HG03039 (cell line): ENCODE data around the gene SPATS2L.

Experiments
- ATAC-seq: cut with Tn5 transposase; IDR thresholded peaks from one replicate; pipeline ENCODE4 v1.9.1; 2021; ENCODE audit warnings: mild to moderate bottlenecking, moderate library complexity; ENCODE audit not compliant: unreplicated experiment

SPATS2L gene

GRCh38 chr2:200455958-200456421 lies 149.5 kb downstream of the SPATS2L start:
- ATAC-seq, result peak; percentile 29

DNA sequence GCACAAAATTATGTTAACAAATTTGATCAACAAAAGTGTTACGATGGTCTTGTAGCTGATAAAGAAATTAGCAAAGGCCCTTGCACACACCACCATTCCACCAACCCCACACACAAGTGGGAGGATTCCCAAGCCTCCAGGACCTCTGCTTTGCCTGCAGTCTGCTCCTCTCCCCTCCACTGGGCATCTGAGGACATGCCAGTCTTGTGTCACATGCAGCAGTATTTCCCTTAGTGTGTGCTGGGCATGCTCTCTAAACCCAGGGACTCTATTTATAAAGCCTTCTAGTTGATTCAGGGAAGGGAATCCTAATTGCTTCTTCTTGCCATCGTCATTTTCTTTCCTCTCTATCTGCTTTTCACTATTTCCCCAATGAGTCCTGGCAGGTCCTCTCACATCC lies 150.1 kb downstream of the SPATS2L start:
- no peak for ATAC-seq

DNA sequence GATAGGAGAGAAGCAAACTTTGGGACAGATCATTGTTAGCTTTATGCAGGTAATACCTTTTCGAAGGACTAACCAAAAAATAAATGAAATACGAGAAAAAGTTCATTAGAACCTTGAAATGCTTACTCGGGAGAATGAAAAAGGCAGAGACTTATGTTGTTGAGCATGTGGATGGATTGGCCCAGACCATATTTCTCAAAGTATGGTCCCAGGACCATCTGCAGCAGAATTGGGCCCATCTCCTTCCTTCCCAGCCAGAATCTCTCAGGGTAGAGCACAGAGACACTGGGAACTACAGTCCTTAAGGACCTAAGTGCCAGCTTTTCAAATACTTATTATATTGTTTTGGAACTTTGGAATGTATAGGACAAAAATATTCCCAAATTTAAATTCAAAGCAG lies 152.6 kb downstream of the SPATS2L start:
- ATAC-seq, result no peak

DNA sequence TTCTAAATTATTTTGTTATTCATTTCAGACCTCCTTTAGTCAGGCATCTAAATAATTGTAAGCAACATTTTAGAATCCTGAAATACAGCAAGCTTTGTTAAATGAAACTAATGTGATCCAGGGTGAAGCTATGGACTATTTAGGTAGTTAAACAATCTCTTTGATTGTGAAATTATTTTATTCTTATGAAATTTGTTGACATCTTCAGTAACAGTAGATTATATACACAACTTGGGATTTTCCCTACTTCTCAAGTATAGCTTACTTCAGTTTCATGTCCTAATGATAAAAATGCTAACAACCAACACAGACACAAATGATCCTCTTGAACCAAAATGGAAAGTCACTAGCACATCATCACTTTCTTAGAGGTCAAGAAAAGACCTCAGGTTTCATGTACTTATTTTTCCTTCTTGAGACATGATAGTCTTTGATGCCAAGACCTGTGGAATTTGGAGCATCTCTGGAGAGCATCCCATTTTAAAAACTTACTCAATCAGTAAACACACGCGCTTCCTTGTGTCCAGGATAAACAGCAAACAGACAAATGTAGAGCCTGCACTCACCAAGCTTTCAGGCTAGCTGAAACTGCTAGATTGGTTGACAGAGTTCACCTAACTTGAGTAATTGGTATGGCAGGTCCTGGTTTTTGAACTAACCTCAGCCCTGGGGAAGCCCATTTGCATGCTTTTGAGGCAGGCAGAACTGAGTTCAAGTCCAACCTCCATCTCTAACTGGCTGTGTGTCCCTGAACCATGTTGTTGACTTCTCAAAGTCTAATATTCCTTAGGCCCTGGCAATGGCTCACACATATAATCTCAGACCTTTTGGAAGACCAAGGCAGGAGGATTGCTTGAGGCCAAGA lies 155.6 kb downstream of the SPATS2L start:
- ATAC-seq, result no peak

GRCh38 chr2:200463452-200463851 lies 157.0 kb downstream of the SPATS2L start:
- no peak for ATAC-seq

DNA sequence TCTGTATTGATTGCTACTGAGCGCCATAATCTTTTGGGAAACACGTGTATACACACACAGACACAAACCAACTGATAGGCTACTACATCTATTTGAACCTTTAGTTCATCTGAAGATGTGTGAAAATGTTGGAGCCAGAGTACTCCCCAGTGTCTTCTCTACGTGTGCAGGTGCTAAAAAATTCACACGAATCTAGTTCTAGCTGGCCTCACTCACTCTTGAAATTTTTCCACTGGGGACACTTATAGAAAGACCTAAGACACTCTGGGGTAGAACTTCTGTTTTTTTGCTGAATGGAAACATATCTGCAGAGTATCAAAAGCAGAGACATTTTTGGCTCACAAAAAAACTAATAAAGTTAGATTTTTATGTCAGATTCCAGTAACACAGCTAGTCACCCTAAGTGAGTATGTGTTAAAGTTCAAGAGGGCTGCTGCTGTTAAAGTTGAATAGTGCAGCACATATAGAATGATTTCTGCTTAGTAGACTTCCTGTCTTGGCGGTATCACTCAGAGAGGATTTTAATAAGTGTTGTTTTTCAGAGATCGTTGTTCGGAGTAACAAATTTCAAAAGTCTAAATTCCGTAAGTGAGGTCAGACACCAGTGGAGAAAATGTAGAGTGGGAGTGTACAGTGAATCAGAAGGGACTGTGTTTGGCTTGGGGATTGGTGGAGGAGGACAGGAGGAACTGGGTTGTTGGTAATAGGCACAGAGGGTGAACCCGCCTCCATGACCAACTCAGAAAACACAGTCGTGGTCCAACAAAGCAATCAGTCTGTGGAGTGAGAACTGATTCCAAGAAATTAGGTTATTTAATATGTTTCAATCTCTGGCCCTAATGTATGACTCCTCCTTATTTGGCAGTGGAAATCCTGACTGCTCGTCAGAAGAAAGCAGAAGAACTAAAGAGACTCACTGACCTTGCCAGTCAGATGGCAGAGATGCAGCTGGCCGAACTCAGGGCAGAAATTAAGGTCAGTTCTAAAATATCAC lies 160.2 kb downstream of the SPATS2L start:
- ATAC-seq, result no peak

DNA sequence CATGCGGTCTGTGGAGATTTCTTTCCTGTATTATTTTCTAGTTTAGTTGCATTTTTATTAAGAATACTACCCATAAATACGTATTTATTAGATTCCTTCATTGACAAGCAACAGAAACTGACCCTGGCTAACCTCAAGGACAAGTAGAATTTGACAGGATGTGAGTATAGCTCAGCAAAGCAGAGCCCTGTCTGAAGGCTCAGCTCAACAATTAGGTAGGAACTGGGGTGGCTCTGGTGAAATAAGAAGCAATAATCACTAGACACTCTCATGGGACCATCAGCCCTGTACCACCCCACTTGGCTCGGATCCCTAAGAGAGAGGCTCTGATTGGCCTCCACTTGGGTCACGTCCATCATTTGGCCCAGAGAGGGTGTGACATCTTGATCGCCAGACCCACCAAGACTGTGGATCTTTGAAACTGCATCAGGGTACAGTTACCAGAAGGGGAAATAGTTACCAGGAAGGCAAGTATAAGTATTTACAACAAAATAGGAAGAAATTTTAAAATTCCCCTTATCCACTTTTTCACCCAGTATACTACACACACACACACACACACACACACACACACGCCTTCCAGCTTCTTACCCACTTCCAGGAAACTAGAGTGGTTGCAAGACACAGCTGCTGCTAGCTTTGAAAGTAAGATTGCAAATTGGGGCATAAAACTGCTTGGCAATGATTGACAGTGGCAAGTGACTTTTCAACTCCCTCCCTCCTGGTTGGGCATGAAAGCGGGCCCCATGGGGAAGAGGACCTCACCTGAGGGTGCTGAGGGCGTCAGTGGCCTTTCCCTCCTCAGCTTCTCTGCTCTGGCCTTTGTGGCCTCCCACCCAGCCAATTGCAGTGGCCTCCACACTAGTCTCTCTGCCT lies 161.6 kb downstream of the SPATS2L start:
- ATAC-seq, result no peak

- ATAC-seq, result no peak
These were observed 163.3 kb downstream of the SPATS2L start for GRCh38 chr2:200469708-200470211.

DNA sequence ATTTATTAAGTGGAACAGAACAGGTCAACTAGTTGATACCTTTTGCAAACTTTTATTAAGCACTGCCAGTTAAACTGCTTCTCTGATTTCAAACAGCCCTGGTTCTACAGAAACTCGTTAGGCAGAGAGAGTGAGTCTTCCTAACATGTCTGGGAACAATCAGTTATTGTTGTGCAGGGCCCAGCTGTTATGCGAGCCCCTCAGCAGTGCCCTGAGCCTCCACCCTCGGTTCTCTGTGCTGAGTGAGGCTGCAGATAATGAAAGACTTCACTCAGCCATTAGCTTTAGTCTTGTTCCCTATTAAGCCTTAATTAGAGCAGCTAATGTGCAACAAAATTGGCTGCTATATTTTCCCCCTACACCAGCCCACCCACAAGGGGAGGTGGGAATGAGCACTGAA lies 163.7 kb downstream of the SPATS2L start:
- ATAC-seq, result no peak

DNA sequence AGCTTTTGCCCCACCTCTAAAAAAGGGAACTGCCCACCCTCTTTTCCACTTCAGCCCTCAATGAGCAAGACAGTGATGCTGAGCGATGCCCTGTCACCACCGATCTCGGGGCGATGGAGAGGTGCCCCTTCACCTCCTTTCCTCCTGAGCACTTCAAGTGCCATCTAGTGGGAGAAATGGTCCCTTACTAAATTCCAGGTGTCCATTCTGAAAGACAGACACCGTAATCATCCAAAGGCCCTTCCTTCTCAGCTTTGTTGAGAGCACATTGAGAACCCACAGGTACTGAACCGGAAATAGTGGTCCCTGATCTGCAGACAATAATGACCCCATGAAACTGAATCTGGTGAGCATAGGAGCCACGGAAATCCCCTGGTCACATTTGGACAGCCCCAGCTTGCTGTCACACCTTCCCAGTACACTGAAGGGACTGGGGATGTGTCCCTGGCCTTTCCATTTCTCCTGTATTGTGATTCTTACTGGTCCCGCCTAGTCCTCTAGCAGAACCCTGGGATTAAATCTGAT lies 164.9 kb downstream of the SPATS2L start:
- peak; percentile 84 for ATAC-seq

- peak; percentile 14 for ATAC-seq
These were observed 165.6 kb downstream of the SPATS2L start for GRCh38 chr2:200471928-200472645.

- ATAC-seq, result no peak
These were observed 166.5 kb downstream of the SPATS2L start for GRCh38 chr2:200472853-200473464.

DNA sequence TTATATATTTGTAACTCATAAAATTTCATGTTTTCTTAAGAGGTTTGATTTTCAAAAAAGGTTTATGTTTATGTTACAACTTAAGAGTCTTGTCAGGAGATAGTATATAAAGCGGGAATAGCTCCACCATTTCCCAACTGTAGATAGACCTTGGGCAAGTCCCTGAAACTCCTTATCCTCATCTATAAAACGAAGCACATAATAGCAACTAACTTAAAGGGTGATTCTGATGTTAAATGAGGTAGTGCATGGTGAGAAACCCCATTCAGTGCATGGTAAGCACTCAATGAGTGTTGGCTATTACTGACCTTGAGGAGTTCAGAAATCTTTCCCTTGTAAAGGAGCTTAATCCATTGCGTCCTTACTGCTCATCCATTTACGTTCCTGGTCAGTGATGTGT lies 169.3 kb downstream of the SPATS2L start:
- no peak for ATAC-seq

DNA sequence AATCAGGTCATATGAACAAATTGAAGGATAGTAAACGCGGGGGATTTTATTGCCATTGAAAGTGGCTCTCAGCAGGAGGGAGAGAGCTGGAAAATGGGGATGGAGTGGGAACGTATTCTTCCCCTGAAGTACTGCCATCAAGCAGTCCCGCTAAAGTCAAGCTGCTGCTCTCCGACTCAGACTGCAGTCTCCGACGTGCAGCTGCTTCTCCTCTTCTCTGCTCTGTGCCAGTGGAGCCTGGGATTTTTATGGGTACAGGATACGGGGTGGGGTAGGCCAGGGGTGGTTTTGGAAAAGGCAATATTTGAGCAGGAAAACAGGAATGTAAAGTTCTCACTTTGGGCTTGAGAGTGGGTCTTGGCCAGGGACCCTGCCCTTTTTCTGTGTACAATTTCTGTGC lies 170.3 kb downstream of the SPATS2L start:
- no peak for ATAC-seq

GRCh38 chr2:200477667-200478131 lies 171.2 kb downstream of the SPATS2L start:
- ATAC-seq, result no peak

- ATAC-seq, result no peak
These were observed 173.3 kb downstream of the SPATS2L start for GRCh38 chr2:200479692-200480265.

- no peak for ATAC-seq
These were observed 175.7 kb downstream of the SPATS2L start for GRCh38 chr2:200482194-200482593.

GRCh38 chr2:200483729-200484198 lies 177.3 kb downstream of the SPATS2L start:
- ATAC-seq, result peak; percentile 53
